Measurements from ENCODE around the gene PSG4.
"Not testable (repeated sequence)": the region's sequence is repeated elsewhere in the genome, so short reads cannot be mapped to it uniquely, and the experiment has no call there.

The PSG4 gene

DNA sequence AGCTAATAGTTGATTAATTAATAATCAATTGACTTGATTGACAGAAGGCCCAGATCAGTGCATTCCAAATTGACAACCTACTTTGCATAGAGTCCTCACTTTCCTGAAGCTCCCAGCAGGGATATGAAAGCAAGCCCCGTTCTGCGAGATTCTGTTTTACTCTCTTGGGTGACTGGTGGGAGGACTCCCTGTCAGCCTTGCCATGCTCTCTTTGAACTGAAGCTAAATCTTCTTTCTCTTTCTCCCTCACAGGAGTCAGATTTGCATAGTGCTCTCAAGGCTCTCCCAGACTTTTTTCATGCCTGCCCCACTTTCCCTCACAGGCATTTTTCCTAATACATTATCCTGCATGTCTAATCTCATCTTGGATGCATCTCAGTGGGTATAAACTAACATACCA lies 10.4 kb upstream of the PSG4 start:
- in situ Hi-C loops (cut with MboI; ENCODE audit: low pct_unique_long_range_greater_than_20kb, low sequenced_read_pairs, unreplicated experiment), result not testable (repeated sequence)

DNA sequence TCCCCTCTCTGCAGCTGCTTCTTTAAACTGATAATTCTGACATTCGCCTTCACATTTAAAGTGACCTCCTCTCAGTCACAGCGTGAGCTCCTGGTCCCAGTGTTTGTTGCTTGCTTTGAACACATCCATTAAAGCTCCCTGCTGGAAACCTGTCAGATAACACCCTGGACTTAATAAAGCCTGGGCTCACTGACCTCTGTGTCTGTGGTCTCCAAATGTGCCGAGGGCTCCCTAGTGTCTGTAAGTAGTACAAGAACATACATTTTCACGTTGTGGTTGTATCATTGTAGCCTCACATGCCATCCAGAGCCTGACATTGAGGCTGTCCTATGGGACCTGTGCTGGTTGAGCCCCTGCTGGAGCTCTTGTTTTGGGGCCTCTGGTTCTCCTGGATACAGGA lies 2.6 kb upstream of the PSG4 start:
- no peak for DNase-seq (ENCODE audit: low spot score)
- TF ChIP-seq, protein P1, sequence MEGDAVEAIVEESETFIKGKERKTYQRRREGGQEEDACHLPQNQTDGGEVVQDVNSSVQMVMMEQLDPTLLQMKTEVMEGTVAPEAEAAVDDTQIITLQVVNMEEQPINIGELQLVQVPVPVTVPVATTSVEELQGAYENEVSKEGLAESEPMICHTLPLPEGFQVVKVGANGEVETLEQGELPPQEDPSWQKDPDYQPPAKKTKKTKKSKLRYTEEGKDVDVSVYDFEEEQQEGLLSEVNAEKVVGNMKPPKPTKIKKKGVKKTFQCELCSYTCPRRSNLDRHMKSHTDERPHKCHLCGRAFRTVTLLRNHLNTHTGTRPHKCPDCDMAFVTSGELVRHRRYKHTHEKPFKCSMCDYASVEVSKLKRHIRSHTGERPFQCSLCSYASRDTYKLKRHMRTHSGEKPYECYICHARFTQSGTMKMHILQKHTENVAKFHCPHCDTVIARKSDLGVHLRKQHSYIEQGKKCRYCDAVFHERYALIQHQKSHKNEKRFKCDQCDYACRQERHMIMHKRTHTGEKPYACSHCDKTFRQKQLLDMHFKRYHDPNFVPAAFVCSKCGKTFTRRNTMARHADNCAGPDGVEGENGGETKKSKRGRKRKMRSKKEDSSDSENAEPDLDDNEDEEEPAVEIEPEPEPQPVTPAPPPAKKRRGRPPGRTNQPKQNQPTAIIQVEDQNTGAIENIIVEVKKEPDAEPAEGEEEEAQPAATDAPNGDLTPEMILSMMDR (IDR thresholded peaks at IDR 0.05; ENCODE audit: extremely low read depth, insufficient read depth, missing control alignments), result no peak
- in situ Hi-C loops (cut with MboI; ENCODE audit: low pct_unique_long_range_greater_than_20kb, low sequenced_read_pairs, unreplicated experiment), result no loop called here

More for the DNA sequence above, 10.4 kb upstream of the PSG4 start:
- DNase-seq (ENCODE audit: low spot score), result not testable (repeated sequence)

DNA sequence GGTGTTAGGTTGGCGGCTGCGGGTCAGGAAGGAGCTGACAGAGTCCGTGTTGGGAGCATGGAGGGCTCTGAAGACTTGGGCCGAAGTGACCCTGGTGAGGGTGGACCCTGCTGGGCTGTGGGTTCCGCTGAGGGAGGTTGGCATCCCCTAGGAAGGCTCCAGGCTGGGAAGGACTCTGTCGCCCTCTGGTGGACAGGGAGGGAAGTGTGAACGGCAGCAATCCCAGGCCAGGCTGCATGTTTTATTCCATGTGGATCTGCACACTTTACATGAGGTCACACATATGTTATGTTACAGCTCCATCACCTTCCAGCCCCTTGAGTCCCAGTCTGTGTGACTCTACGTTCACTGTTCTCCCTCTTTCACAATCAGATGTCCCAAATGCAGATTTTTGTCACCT lies 1.7 kb upstream of the PSG4 start:
- in situ Hi-C loops (cut with MboI; ENCODE audit: low pct_unique_long_range_greater_than_20kb, low sequenced_read_pairs, unreplicated experiment); DNase-seq (ENCODE audit: low spot score): not testable (repeated sequence)

DNA sequence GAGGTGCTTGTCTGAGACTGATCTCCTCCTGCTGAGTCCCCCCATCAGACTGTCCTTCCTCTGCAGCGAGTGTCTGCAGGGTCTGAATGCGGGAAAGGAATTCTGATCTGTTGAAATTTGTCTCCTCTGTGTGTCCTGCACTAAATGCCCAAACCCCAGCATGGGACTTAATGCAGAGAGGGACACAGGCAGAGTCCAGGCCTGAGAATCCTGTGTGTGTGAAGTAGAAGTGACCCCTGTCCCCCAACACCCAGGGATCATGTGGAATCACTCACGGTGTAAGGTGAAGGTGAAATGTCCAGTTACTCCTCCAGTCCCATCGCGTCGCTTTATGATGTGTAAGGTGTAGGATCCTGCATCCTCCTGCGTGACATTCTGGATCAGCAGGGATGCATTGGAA lies 1.8 kb downstream of the PSG4 start:
- DNase-seq (ENCODE audit: low spot score); in situ Hi-C loops (cut with MboI; ENCODE audit: low pct_unique_long_range_greater_than_20kb, low sequenced_read_pairs, unreplicated experiment): not testable (repeated sequence)

DNA sequence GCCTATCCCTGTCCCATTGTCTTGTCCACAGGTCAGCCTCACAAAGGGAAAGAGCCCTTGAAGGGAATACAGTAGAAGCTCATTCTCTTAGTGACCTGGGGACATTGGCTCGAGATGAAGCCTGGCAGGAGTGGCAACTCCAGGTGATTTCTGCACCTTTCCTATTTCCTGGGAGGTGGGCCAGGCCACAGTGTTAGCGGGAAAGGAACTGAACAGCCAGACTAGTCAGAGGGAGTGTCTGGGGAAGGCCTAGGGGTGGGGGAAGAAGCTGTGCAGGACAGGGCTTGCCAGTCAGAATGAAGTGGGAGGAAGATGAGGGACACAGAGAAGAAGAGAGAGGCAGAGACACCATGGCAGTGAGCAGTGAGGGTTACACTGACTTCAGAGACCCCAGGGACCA lies 3.5 kb downstream of the PSG4 start:
- DNase-seq (ENCODE audit: low spot score); in situ Hi-C loops (cut with MboI; ENCODE audit: low pct_unique_long_range_greater_than_20kb, low sequenced_read_pairs, unreplicated experiment): not testable (repeated sequence)

DNA sequence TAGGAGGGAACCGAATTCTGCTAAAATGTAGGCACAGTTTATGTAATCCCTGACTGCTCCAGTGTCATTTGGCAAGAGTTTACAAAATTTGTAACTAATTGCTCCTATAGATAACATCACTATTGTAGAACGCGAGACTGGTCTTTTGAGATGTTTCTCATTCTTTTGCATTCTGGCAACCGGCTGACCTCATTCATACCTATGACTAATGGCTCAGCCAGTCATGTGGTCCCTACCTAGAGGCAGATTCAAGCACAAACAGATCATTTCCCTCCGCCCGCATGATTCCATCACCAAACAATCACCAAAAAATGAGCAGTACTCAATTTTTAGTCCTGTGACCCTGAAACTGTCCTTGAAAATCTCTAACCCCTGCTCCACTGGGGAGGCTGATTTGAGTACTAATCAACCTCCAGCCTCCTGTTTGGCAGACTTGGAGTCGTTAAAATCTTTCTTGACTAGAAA lies 4.1 kb downstream of the PSG4 start:
- in situ Hi-C loops (cut with MboI; ENCODE audit: low pct_unique_long_range_greater_than_20kb, low sequenced_read_pairs, unreplicated experiment); DNase-seq (ENCODE audit: low spot score): not testable (repeated sequence)

DNA sequence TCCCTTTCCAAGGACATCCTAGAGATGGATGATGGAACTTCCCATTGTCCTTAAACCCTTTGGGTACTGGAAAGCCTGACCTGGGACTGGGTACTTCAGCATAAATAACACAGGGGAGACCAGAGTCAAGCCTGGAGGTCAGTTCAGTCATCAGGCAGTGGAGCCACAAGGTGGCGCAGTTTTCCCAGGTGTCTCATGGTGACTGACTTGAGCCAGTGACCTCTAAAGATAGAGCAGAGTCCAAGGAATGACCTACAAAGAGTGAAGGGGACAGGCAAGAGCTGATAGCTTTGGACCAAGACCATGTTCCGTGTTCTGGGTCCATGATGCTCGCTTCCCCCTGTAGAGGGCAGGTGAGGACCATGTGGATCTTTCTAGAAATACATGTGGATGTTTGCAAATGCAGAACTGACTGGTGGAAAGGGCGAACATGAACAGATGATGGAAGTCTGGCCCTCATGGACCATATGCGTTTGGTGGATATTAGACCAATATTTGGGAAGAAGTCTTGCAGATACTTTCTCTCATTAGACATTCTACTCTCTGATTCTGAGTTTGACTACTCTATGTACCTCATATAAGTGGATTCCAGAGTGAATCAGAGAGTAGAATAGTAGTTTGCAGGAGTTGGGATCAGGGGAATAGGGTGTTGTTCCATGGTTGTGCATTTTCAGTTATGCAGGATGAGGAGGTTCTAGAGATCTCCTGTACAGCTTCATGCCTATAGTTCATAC lies 6.6 kb downstream of the PSG4 start:
- in situ Hi-C loops (cut with MboI; ENCODE audit: low pct_unique_long_range_greater_than_20kb, low sequenced_read_pairs, unreplicated experiment); DNase-seq (ENCODE audit: low spot score): not testable (repeated sequence)
- TF ChIP-seq, protein P1 (IDR thresholded peaks at IDR 0.05; ENCODE audit: extremely low read depth, insufficient read depth, missing control alignments), result peak; percentile 14

DNA sequence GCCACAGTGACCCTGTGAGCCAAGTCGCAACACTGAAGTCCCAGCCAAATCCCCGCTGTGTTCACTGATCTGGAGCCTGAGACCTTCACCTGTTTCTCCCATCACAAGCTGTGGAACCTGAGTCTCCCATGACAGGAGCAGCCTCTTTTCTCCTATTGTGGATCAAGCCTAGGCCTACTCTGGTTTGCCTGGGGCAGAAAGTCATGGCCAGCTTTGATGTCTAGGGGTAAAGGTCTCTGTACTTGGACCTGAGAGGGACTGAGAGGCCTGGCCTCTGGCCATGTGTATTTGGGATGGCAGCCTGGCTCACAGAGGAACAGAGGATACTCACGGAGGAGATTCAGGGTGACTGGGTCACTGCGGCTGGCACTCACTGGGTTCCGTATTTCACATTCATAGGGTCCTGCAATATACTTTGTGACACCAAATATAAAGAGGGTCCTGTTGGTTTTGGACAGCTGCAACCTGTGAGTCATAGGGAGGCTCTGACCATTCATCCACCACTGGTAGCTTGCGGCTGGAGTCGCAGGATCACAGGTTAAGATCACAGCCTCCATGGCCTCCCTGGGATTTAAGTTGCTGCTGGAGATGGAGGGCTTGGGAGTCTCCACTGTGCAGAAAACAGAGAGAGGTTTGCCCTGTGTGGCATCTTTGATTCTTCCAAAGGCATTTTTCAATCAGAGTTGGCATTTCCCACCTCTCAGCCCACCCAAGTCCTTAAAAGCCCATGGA lies 7.6 kb downstream of the PSG4 start:
- DNase-seq (ENCODE audit: low spot score); in situ Hi-C loops (cut with MboI; ENCODE audit: low pct_unique_long_range_greater_than_20kb, low sequenced_read_pairs, unreplicated experiment): not testable (repeated sequence)

DNA sequence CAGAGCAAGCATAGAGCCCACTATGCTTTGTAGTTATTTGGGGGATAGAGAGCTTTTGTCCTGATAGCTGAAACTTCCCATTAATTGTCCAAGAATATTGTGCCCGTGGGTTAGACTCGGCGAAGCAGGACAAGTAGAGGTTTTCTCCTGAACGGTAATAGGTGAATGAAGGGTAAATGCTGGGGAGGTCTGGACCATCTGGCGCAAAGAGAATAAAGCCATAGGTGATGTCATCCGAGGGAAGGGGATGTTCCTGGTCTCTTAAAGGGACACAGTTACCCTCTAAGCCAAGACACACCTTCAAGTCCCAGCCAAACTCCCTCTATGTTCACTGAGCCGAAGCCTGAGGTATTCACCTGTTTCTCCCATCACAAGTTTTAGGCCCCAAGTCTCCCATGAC lies 11.0 kb downstream of the PSG4 start:
- in situ Hi-C loops (cut with MboI; ENCODE audit: low pct_unique_long_range_greater_than_20kb, low sequenced_read_pairs, unreplicated experiment); DNase-seq (ENCODE audit: low spot score): not testable (repeated sequence)

DNA sequence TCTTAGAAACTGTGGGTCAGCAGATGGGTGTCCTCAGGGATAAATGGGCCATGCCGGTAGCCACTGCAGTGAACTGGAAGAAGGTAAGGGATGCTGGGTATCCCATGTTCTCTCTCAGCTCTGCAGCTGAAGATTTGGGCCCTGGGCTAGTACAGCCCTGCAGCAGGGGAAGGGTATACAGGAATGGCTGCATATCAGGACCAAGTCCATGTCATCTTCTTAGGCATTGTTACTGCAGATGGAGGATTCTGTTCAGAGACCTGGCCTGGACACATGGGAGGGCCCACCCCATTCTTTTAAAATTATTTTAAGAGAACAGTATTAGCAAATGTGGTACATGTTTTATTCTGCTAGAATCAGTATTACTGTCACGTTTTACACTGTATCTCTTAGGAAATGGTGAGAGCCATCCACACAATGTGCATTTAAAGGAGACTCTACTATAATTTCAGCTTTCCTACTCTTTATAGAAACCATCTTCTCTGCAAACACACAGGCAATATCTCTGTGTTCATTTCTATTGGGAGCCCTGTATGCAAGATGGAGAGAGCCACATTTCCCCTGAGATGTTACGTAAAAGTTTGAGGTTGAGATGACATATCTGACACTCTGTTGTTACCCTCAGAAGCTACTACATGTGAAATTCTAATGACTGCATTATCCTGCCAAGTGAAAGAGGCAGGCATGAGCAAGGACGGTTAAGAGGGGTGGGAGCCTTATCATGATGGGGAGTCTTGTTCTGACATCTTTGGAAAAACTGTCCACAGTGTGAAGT lies 12.9 kb downstream of the PSG4 start:
- DNase-seq (ENCODE audit: low spot score); in situ Hi-C loops (cut with MboI; ENCODE audit: low pct_unique_long_range_greater_than_20kb, low sequenced_read_pairs, unreplicated experiment): not testable (repeated sequence)

Data from GM13977 (cell line).